Endothelial cell of umbilical vein (primary cell): ENCODE data around the gene NOTCH1. TPM values are rescaled to one million over a fixed set of nuclear protein-coding genes. Genes with fewer than 3 reads are reported as not detected.
"Not testable (repeated sequence)": the region's sequence is repeated elsewhere in the genome, so short reads cannot be mapped to it uniquely, and the experiment has no call there.

Source experiments
- BruUV-seq: library from RNA; stranded (reverse); fragments of 400-500 nt; replicated peaks from 2 replicates; lab custom pipeline; 2021; lab: Mats Ljungman, UMichigan
- CTCF ChIA-PET: fragments of 300-600, 350-600 bp; sonication (Branson Sonifier 250); formaldehyde crosslinking; loops from one replicate; lab custom pipeline; 2021; ENCODE audit warnings: antibody characterized with exemption, inconsistent platforms; lab: Charles Lee
- POLR2A ChIA-PET: fragments of 300-600, 350-600 bp; sonication (Branson Sonifier 250); formaldehyde crosslinking; loops from one replicate; lab custom pipeline; 2021; ENCODE audit warnings: antibody characterized with exemption, inconsistent platforms; lab: Charles Lee
- DNase-seq: peaks from one replicate; pipeline ENCODE4 v3.0.0-alpha.2; 2011; ENCODE audit warnings: low read depth, low spot score
- FAIRE-seq: peaks from 2 replicates; lab custom pipeline; 2011; peaks lifted over from hg19 to GRCh38; lab: Jason Lieb, UNC
- H2AFZ ChIP-seq: 2 replicates; pipeline ENCODE4 v1.6.0; 2012; ENCODE audit warnings: low read depth, low read length, control low read depth, inconsistent platforms
- H3K27ac ChIP-seq: 2 replicates; pipeline ENCODE4 v1.5.1; 2011; ENCODE audit warnings: low read depth, mild to moderate bottlenecking, control low read depth, low read length, moderate library complexity; ENCODE audit not compliant: insufficient read depth
- H3K27me3 ChIP-seq, 2 experiments: 2 replicates each; pipeline versions ENCODE4 v1.6.0 to v1.6.1; 2011; ENCODE audit warnings: low read length in 2 of 2, mixed read lengths in 1 of 2; ENCODE audit not compliant: control insufficient read depth in 2 of 2, insufficient read depth in 2 of 2
- H3K36me3 ChIP-seq, 2 experiments: 2 replicates in 1 of 2; 3 replicates in 1 of 2; pipeline ENCODE4 v1.5.1; 2011; ENCODE audit warnings: low read length in 2 of 2, mild to moderate bottlenecking in 1 of 2, moderate library complexity in 1 of 2; ENCODE audit not compliant: control insufficient read depth in 2 of 2, insufficient read depth in 2 of 2; ENCODE audit errors: extremely low read depth in 1 of 2
- H3K4me1 ChIP-seq: 3 replicates; pipeline ENCODE4 v1.5.1; 2011; ENCODE audit warnings: mild to moderate bottlenecking, low read length; ENCODE audit not compliant: control insufficient read depth, insufficient read depth; ENCODE audit errors: extremely low read depth
- H3K4me2 ChIP-seq: 2 replicates; pipeline ENCODE4 v1.6.1; 2011; ENCODE audit warnings: low read length, control low read depth, mixed read lengths; ENCODE audit not compliant: insufficient read depth
- H3K4me3 ChIP-seq, 3 experiments: fragments of 200-600 bp in 1 of 3; sonication (generic), shearing (Covaris generic) in 1 of 3; replicated peaks in 1 of 3; 2 replicates each; pipeline ENCODE4 v1.5.1; 2011 to 2016; ENCODE audit warnings: control low read depth in 3 of 3, low read length in 3 of 3, mild to moderate bottlenecking in 2 of 3, inconsistent platforms in 1 of 3, low read depth in 1 of 3, moderate library complexity in 1 of 3; ENCODE audit not compliant: insufficient read depth in 1 of 3
- H3K79me2 ChIP-seq: 2 replicates; pipeline ENCODE4 v1.6.0; 2012; ENCODE audit warnings: low read length, inconsistent platforms; ENCODE audit not compliant: control insufficient read depth, insufficient read depth
- H3K9ac ChIP-seq: replicated peaks from 2 replicates; pipeline ENCODE3; 2011; ENCODE audit warnings: low read length, control low read depth; ENCODE audit not compliant: insufficient read depth; ENCODE audit errors: extremely low read depth
- H3K9me1 ChIP-seq: replicated peaks from 3 replicates; pipeline ENCODE4 v1.6.0; 2011; ENCODE audit warnings: mild to moderate bottlenecking, low read length; ENCODE audit not compliant: control insufficient read depth, insufficient read depth; ENCODE audit errors: extremely low read depth
- H3K9me3 ChIP-seq: replicated peaks from 2 replicates; pipeline ENCODE4 v1.5.1; 2012; ENCODE audit warnings: low read length, inconsistent platforms; ENCODE audit not compliant: control insufficient read depth, insufficient read depth
- H4K20me1 ChIP-seq: replicated peaks from 2 replicates; pipeline ENCODE3; 2011; ENCODE audit warnings: mild to moderate bottlenecking, low read length; ENCODE audit not compliant: control insufficient read depth, insufficient read depth; ENCODE audit errors: extremely low read depth
- EZH2 ChIP-seq: IDR thresholded peaks from 2 replicates; pipeline ENCODE4 v1.6.1; 2012; ENCODE audit warnings: borderline replicate concordance, low read depth, mild to moderate bottlenecking, moderate library complexity, low read length, inconsistent platforms; ENCODE audit not compliant: severe bottlenecking
- dilution Hi-C: fragments of 300-500 bp; cut with MboI; formaldehyde crosslinking; loops from one replicate; pipeline ENCODE4 v1.15.0; 2019; ENCODE audit warnings: low sequenced_read_pairs; ENCODE audit not compliant: extremely low pct_ligation_motif_present
- intact Hi-C: fragments of 100-400 bp; cut with micrococcal nuclease; formaldehyde crosslinking; loops from one replicate; pipeline ENCODE4 v1.10.0; 2022
- polyA plus RNA-seq, 4 experiments: library from polyadenylated mRNA; depleted of rRNA in 3 of 4; stranded (reverse) in 3 of 4; unstranded in 1 of 4; fragments of >200 nt; gene quantifications; 2 replicates each; pipeline versions ENCODE4 v1.2.1 to v1.2.3, GENCODE V29; 2011 to 2012; ENCODE audit warnings: missing spikeins in 1 of 4
- total RNA-seq: library from RNA; stranded (reverse); gene quantifications from 2 replicates; pipeline ENCODE4 v1.2.3, GENCODE V29; 2021

The NOTCH1 gene
- total and polyA plus RNA-seq, 2 donors (not counting 3 experiments of a cell fraction or from before 2014, with no cell fraction given) = 31.7 to 153 TPM

DNA sequence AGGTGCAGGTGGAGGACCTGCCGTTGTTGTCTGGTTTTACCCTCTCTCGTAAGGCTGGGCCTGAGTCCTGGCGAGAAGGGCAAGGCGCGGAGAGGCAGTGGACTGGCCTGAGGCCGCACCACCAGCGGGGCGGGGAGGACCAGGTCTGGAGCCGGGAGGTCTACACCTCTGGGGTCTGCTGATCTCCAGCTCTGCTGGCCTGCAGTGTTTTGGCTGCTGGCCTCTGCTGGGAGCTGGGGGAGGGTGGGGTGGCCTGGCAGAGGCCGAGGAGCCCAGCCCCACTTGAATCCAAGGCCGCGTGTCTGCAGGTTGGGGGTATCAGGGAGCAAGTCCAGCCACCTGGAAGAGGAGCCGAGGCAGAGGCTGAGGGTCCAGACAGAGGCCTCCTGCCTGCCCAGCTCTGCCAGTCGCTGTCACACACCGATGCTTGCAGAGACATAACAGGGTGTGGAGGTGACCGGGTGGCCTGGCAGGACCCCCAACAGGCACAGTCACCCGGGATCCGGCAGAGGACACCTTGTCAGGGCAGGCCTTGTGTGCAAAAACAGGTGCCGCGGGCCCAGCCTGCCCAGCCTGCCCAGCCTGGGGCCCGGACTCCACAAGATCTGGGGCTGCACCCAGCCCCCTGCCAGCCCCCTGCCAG is 29.9 kb upstream of the NOTCH1 start:
- BruUV-seq = no TSS peak
- Histone ChIP-seq H2AFZ (no peak overlapping the region), H3K27ac (no peak overlapping the region), H3K27me3 (no peaks in the 10 kb centered on the region), H3K9me3 (no peaks in the 10 kb centered on the region), H3K36me3 (no peaks in the 10 kb centered on the region), H3K4me2 (no peak overlapping the region), H3K79me2 (no peaks in the 10 kb centered on the region), H3K9ac (no peak overlapping the region), H3K4me1 (no peaks in the 10 kb centered on the region), H3K4me3 (no peak overlapping the region), H3K9me1 (no peaks in the 10 kb centered on the region), H4K20me1 (no peaks in the 10 kb centered on the region)
- dilution Hi-C loops (no loop called here), intact Hi-C loops (no loop called here)
- ChIA-PET CTCF (interaction anchor here (0.7 kb wide), 1 partner anchor 50 kb away, joined by 3 read pairs; no protein-coding TSS in a partner anchor), POLR2A (no interaction called here)
- DNase-seq = no peak
- FAIRE-seq = no peak
- no peak for TF ChIP-seq EZH2

DNA sequence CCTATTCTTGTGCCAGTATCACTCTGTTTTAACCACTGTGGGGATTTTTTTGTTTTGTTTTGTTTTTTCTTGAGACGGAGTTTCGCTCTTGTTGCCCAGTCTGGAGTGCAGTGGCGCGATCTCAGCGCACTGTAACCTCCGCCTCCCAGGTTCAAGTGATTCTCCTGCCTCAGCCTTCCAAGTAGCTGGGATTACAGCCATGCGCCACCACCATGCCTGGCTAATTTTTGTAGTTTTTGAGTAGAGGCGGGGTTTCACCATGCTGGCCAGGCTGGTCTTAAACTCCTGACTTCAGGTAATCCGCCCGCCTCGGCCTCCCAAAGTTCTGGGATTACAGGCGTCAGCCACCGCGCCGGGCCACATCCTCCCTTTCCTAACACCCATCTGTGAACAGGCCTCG is 28.8 kb upstream of the NOTCH1 start:
- intact Hi-C loops, H3K4me1 ChIP-seq, H3K27me3 ChIP-seq, POLR2A ChIA-PET, H2AFZ ChIP-seq, BruUV-seq, H3K4me3 ChIP-seq, dilution Hi-C loops, DNase-seq, H3K9ac ChIP-seq, H3K36me3 ChIP-seq, H3K4me2 ChIP-seq, H3K9me1 ChIP-seq, H3K9me3 ChIP-seq, FAIRE-seq, H3K27ac ChIP-seq, CTCF ChIA-PET, H3K79me2 ChIP-seq, H4K20me1 ChIP-seq: not testable (repeated sequence)
